ENCODE data around the gene BMP6.

Gene BMP6

GRCh38 chr6:7832904-7833750 is 107.2 kb downstream of the BMP6 start:
- DNase-seq (ENCODE audit: low read depth) = no peak

- no peak for DNase-seq (ENCODE audit: low read depth)
Observed at GRCh38 chr6:7833751-7834070, 107.8 kb downstream of the BMP6 start.

GRCh38 chr6:7836371-7837026 is 110.6 kb downstream of the BMP6 start:
- DNase-seq (ENCODE audit: low read depth) = no peak

- DNase-seq (ENCODE audit: low read depth) = no peak
Observed at GRCh38 chr6:7841781-7842468, 116.0 kb downstream of the BMP6 start.

GRCh38 chr6:7846966-7847818 is 121.3 kb downstream of the BMP6 start:
- DNase-seq (ENCODE audit: low read depth) = no peak

- no peak for DNase-seq (ENCODE audit: low read depth)
Observed at GRCh38 chr6:7848229-7848628, 122.3 kb downstream of the BMP6 start.

- no peak for DNase-seq (ENCODE audit: low read depth)
Observed at GRCh38 chr6:7851780-7852179, 125.9 kb downstream of the BMP6 start.

- DNase-seq (ENCODE audit: low read depth) = no peak
Observed at GRCh38 chr6:7859591-7859990, 133.7 kb downstream of the BMP6 start.

GRCh38 chr6:7865781-7866180 is 139.9 kb downstream of the BMP6 start:
- DNase-seq (ENCODE audit: low read depth) = no peak

GRCh38 chr6:7866526-7866925 is 140.6 kb downstream of the BMP6 start:
- DNase-seq (ENCODE audit: low read depth) = no peak

GRCh38 chr6:7868926-7869325 is 143.0 kb downstream of the BMP6 start:
- no peak for DNase-seq (ENCODE audit: low read depth)

- DNase-seq (ENCODE audit: low read depth) = no peak
Observed at GRCh38 chr6:7878401-7878964, 152.6 kb downstream of the BMP6 start.

GRCh38 chr6:7879043-7879442 is 153.1 kb downstream of the BMP6 start:
- DNase-seq (ENCODE audit: low read depth) = no peak

- no peak for DNase-seq (ENCODE audit: low read depth)
Observed at GRCh38 chr6:7879579-7879978, 153.7 kb downstream of the BMP6 start.

GRCh38 chr6:7879980-7880717 is 154.2 kb downstream of the BMP6 start:
- DNase-seq (ENCODE audit: low read depth) = no peak

- no peak for DNase-seq (ENCODE audit: low read depth)
Observed at GRCh38 chr6:7880718-7881107, 154.8 kb downstream of the BMP6 start.

GRCh38 chr6:7881765-7882500 is 156.0 kb downstream of the BMP6 start:
- DNase-seq (ENCODE audit: low read depth) = no peak

- no peak for DNase-seq (ENCODE audit: low read depth)
Observed at GRCh38 chr6:7882505-7883257, 156.8 kb downstream of the BMP6 start.

GRCh38 chr6:7883381-7883780 is 157.5 kb downstream of the BMP6 start:
- no peak for DNase-seq (ENCODE audit: low read depth)

GRCh38 chr6:7886132-7886531 is 160.2 kb downstream of the BMP6 start:
- DNase-seq (ENCODE audit: low read depth) = no peak

Data from stimulated activated CD8-positive, alpha-beta memory T cell treated with anti-CD3 and anti-CD28 coated beads, Interleukin-12 subunit alpha, Interleukin-12 subunit beta, amount 100 ng/mL, for 4 hours (primary cell).